HepG2 (cell line): ENCODE measurements around the gene ANKRD10. TPM values are rescaled to one million over a fixed set of nuclear protein-coding genes. Genes with fewer than 3 reads are reported as not detected.
A peak's percentile ranks its signal among the peaks of the same experiment; 100 is the strongest.

Source experiments
- ATAC-seq: fragments of 200-7000 bp; cut with Tn5 transposase; 3 replicates; pipeline ENCODE4 v1.9.1; 2020; ENCODE audit warnings: mild to moderate bottlenecking, moderate library complexity
- BruUV-seq: library from RNA; stranded (reverse); fragments of 400-500 nt; replicated peaks from 2 replicates; lab custom pipeline; 2021; lab: Mats Ljungman, UMichigan
- CTCF ChIA-PET: fragments of 300-600 bp; formaldehyde crosslinking; extraction: SDS; loops from one replicate; lab custom pipeline; 2021; ENCODE audit warnings: low total read pairs, inconsistent platforms, low intra/inter-chr PET ratio; lab: Yijun Ruan, JAX
- POLR2A ChIA-PET: fragments of 350-600 bp; sonication (Branson Sonifier 250); formaldehyde crosslinking; loops from one replicate; lab custom pipeline; 2020; ENCODE audit warnings: antibody characterized with exemption, inconsistent platforms; lab: Yijun Ruan, JAX
- DNase-seq: peaks from one replicate; pipeline ENCODE4 v3.0.0-alpha.2; 2015; ENCODE audit warnings: low spot score
- FAIRE-seq: peaks from 3 replicates; lab custom pipeline; 2011; peaks lifted over from hg19 to GRCh38; lab: Jason Lieb, UNC
- H2AFZ ChIP-seq: one replicate; pipeline ENCODE4 v1.6.1; 2011; ENCODE audit warnings: low read length, inconsistent platforms
- H3K27ac ChIP-seq: fragments of 300-600 bp; 3 replicates; pipeline ENCODE4 v1.8.0; 2011; ENCODE audit warnings: mixed run types, mild to moderate bottlenecking, mixed read lengths, low read length, inconsistent platforms; ENCODE audit not compliant: insufficient read depth; ENCODE audit errors: extremely low read length
- H3K27me3 ChIP-seq, 2 experiments: fragments of 200-600 bp in 1 of 2; 2 replicates in 1 of 2; 3 replicates in 1 of 2; pipeline versions ENCODE4 v1.6.0 to v1.8.0; 2011; ENCODE audit warnings: low read length in 2 of 2, mild to moderate bottlenecking in 2 of 2, moderate library complexity in 2 of 2, inconsistent platforms in 1 of 2; ENCODE audit not compliant: insufficient read depth in 2 of 2, control insufficient read depth in 1 of 2
- H3K36me3 ChIP-seq, 2 experiments: fragments of 200-600 bp in 1 of 2; replicated peaks in 1 of 2; 2 replicates in 1 of 2; 3 replicates in 1 of 2; pipeline versions ENCODE4 v1.5.1 to v1.8.0; 2011; ENCODE audit warnings: low read length in 2 of 2, inconsistent platforms in 1 of 2; ENCODE audit not compliant: insufficient read depth in 2 of 2, control insufficient read depth in 1 of 2
- H3K4me1 ChIP-seq: 2 replicates; pipeline ENCODE4 v1.5.1; 2012; ENCODE audit warnings: low read length, inconsistent platforms; ENCODE audit not compliant: insufficient read depth
- H3K4me2 ChIP-seq: 2 replicates; pipeline ENCODE4 v1.6.0; 2011; ENCODE audit warnings: low read depth, low read length, inconsistent platforms
- H3K4me3 ChIP-seq, 3 experiments: fragments of 200-600 bp in 1 of 3; sonication (generic), shearing (Covaris generic) in 1 of 3; replicated peaks in 1 of 3; 2 replicates each; pipeline ENCODE4 v1.5.1; 2011 to 2016; ENCODE audit warnings: low read length in 3 of 3, inconsistent platforms in 2 of 3, low read depth in 2 of 3, mild to moderate bottlenecking in 2 of 3, control low read depth in 1 of 3, mixed read lengths in 1 of 3; ENCODE audit not compliant: insufficient read depth in 1 of 3
- H3K79me2 ChIP-seq: one replicate; pipeline ENCODE4 v1.6.1; 2011; ENCODE audit warnings: low read length, inconsistent platforms; ENCODE audit not compliant: insufficient read depth
- H3K9ac ChIP-seq: 2 replicates; pipeline ENCODE4 v1.6.0; 2011; ENCODE audit warnings: mild to moderate bottlenecking, low read depth, low read length, inconsistent platforms; ENCODE audit not compliant: insufficient read depth
- H3K9me3 ChIP-seq: 2 replicates; pipeline ENCODE4 v1.5.1; 2012; ENCODE audit warnings: mild to moderate bottlenecking, low read length
- H4K20me1 ChIP-seq: 2 replicates; pipeline ENCODE4 v1.6.0; 2011; ENCODE audit warnings: inconsistent platforms, mild to moderate bottlenecking, low read length, moderate library complexity; ENCODE audit not compliant: insufficient read depth
- ATF7-NPFF ChIP-seq: sonication (generic); formaldehyde crosslinking; IDR thresholded peaks from 2 replicates; pipeline ENCODE4 v1.8.1; 2023; ENCODE audit warnings: mild to moderate bottlenecking, low read depth, missing genetic modification reagents, moderate library complexity
- MIXL1 ChIP-seq: IDR thresholded peaks from 2 replicates; pipeline ENCODE4 v1.6.1; 2016
- RAD21 ChIP-seq: fragments of 450-650 bp; formaldehyde crosslinking; IDR thresholded peaks from 2 replicates; pipeline ENCODE4 v1.5.0; 2020; ENCODE audit warnings: mild to moderate bottlenecking
- RFX1 ChIP-seq: fragments of 450-650 bp; IDR thresholded peaks from 2 replicates; pipeline ENCODE4 v1.6.1; 2017
- RFX3 ChIP-seq: IDR thresholded peaks from 2 replicates; pipeline ENCODE4 v1.6.1; 2016; ENCODE audit warnings: missing biosample characterization, missing genetic modification reagents
- SMC3 ChIP-seq: IDR thresholded peaks from 2 replicates; pipeline ENCODE4 v1.6.1; 2011; ENCODE audit warnings: low read length, improper control_type of control experiment
- SRF ChIP-seq: IDR thresholded peaks from 2 replicates; pipeline ENCODE4 v1.6.1; 2011; ENCODE audit warnings: mild to moderate bottlenecking, low read depth, low read length, moderate library complexity
- STAG1 ChIP-seq: sonication (generic); formaldehyde crosslinking; IDR thresholded peaks from 2 replicates; pipeline ENCODE4 v1.4.0; 2020; ENCODE audit warnings: missing genetic modification reagents
- ZNF616 ChIP-seq: sonication (generic); formaldehyde crosslinking; IDR thresholded peaks from 2 replicates; pipeline ENCODE4 v1.5.0; 2020; ENCODE audit warnings: low read depth, mild to moderate bottlenecking, missing genetic modification reagents
- WGBS: methylation state at CpG from one replicate; pipeline ENCODE4 v1.1.6; 2017; ENCODE audit warnings: low lambda C conversion rate; 5-methylcytosine and 5-hydroxymethylcytosine counted together
- in situ Hi-C: cut with HindIII; loops from 2 replicates; pipeline ENCODE4 v1.10.0; 2017; ENCODE audit warnings: low pct_unique_long_range_greater_than_20kb; ENCODE audit not compliant: extremely low pct_ligation_motif_present
- intact Hi-C: fragments of 100-400 bp; cut with micrococcal nuclease; formaldehyde crosslinking; loops from one replicate; pipeline ENCODE4 v1.10.0; 2022; ENCODE audit not compliant: unreplicated experiment
- polyA plus RNA-seq, 8 experiments: library from polyadenylated mRNA; depleted of rRNA in 3 of 8; stranded (reverse) in 7 of 8; unstranded in 1 of 8; fragments of >200 nt; fragmentation: Illumina TruSeq in 4 of 8; extraction: Trizol in 4 of 8; gene quantifications; 2 replicates each; pipeline versions ENCODE4 v1.2.1 to v1.2.3, GENCODE V29; 2011 to 2016; ENCODE audit warnings: low read depth in 4 of 8, missing spikeins in 1 of 8, mixed read lengths in 1 of 8; ENCODE audit not compliant: insufficient read depth in 1 of 8
- total RNA-seq, 5 experiments: library from RNA; depleted of rRNA; stranded (reverse); fragments of >200 nt; fragmentation: Illumina TruSeq; extraction: Trizol; gene quantifications; 2 replicates each; pipeline ENCODE4 v1.2.3, GENCODE V29; 2016; ENCODE audit warnings: low read depth in 1 of 5
- TF ChIP-seq, protein P1 (sequence below): sonication (generic); formaldehyde crosslinking; IDR thresholded peaks from 2 replicates; pipeline ENCODE4 v1.8.1; 2023; ENCODE audit warnings: mild to moderate bottlenecking, inconsistent platforms, moderate library complexity, missing genetic modification reagents, borderline replicate concordance
- TF ChIP-seq, protein P2 (sequence below): sonication (generic); formaldehyde crosslinking; IDR thresholded peaks from 2 replicates; pipeline ENCODE4 v1.5.0; 2020; ENCODE audit warnings: mild to moderate bottlenecking, missing genetic modification reagents, moderate library complexity

The ANKRD10 gene
- total and polyA plus RNA-seq, 2 of the 13 experiments (the other 11 are each of a cell fraction or from before 2014, with no cell fraction given) = 108 to 115 TPM

DNA sequence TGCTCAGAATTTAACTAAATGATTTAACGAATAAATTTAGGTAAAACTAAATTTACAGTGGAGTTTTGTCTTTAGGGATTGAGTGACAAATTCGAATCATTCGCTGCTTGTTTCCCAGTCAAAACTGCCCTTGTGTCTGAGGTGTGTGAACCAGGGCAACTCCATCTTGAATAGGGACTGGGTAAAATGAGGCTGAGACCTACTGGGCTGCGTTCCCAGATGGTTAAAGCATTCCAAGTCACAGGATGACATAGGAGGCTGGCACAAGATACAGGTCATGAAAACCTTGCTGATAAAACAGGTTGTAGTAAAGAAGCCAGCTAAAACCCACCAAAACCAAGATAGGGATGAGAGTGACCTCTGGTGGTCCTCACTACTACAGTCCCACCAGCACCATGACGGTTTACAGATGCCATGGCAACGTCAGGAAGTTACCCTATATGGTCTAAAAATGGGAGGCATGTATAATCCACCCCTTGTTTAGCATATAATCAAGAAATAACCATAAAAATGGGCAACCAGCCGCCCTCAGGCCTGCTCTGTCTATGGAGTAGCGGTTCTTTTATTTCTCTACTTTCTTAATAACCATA, 10.2 kb upstream of the ANKRD10 start:
- no peak for ATAC-seq
- intact Hi-C loops (loop anchor here (10.0 kb wide), 2 partner anchors 100 to 330 kb away; no protein-coding TSS in a partner anchor), in situ Hi-C loops (loop anchor here (10.0 to 25.0 kb wide), 2 partner anchors 287 to 330 kb away; no protein-coding TSS in a partner anchor)
- 24% methylated on average over 8 of the region's 8 CpGs for WGBS
- no peak overlapping the region for H3K4me3 ChIP-seq
- BruUV-seq = no TSS peak
- no peak overlapping the region for H2AFZ ChIP-seq
- no peak overlapping the region for H3K4me2 ChIP-seq
- no peaks in the 10 kb centered on the region for H3K9me3 ChIP-seq
- H3K79me2 ChIP-seq = no peaks in the 10 kb centered on the region
- H3K36me3 ChIP-seq = no peaks in the 10 kb centered on the region
- H3K27ac ChIP-seq = no peak overlapping the region
- TF ChIP-seq ATF7-NPFF (CRISPR knock-in tag) (no peak), RFX3 (CRISPR knock-in tag) (peak; percentile 72), RFX1 (peak; percentile 54; the same call in 1 of the 2 replicates), SRF (peak; percentile 74), ZNF616 (CRISPR knock-in tag) (no peak), STAG1 (CRISPR knock-in tag) (peak; percentile 71), SMC3 (peak; percentile 33; the same call in 1 of the 2 replicates), RAD21 (CRISPR knock-in tag) (0 out of 2 replicates have a peak, but pooled peaks have one; percentile 27), MIXL1 (CRISPR knock-in tag) (no peak)
- TF ChIP-seq, protein P1, sequence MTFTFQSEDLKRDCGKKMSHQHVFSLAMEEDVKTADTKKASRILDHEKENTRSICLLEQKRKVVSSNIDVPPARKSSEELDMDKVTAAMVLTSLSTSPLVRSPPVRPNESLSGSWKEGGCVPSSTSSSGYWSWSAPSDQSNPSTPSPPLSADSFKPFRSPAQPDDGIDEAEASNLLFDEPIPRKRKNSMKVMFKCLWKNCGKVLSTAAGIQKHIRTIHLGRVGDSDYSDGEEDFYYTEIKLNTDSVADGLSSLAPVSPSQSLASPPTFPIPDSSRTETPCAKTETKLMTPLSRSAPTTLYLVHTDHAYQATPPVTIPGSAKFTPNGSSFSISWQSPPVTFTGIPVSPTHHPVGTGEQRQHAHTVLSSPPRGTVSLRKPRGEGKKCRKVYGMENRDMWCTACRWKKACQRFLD = no peak
- TF ChIP-seq, protein P2, sequence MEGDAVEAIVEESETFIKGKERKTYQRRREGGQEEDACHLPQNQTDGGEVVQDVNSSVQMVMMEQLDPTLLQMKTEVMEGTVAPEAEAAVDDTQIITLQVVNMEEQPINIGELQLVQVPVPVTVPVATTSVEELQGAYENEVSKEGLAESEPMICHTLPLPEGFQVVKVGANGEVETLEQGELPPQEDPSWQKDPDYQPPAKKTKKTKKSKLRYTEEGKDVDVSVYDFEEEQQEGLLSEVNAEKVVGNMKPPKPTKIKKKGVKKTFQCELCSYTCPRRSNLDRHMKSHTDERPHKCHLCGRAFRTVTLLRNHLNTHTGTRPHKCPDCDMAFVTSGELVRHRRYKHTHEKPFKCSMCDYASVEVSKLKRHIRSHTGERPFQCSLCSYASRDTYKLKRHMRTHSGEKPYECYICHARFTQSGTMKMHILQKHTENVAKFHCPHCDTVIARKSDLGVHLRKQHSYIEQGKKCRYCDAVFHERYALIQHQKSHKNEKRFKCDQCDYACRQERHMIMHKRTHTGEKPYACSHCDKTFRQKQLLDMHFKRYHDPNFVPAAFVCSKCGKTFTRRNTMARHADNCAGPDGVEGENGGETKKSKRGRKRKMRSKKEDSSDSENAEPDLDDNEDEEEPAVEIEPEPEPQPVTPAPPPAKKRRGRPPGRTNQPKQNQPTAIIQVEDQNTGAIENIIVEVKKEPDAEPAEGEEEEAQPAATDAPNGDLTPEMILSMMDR (CRISPR knock-in tag) = peak; percentile 69
- TF ChIP-seq, all 625 proteins: peak for 7
- FAIRE-seq (peak; percentile 66), DNase-seq (no peak)
- CTCF ChIA-PET = no interaction called here
- Histone ChIP-seq H4K20me1 (no peaks in the 10 kb centered on the region), H3K9ac (no peak overlapping the region), H3K4me1 (0 out of 2 replicates have a peak, but pooled peaks cover 9% of the 10 kb centered on the region), H3K27me3 (peaks cover 0 to 26% of the 10 kb centered on the region in 2 experiments; a peak in 3 of 5 replicates)
- POLR2A ChIA-PET = interaction anchor here (2.3 kb wide), 1 partner anchor 10 kb away, joined by 9 read pairs; the partner anchor contains the start of gene ANKRD10
